Hematopoietic multipotent progenitor cell treated with erythropoietin and hydrocortisone succinate and interleukin-3 and kit ligand, for 17 days (in vitro differentiated cells): Measurements from ENCODE around the gene TEKT4.
"Not testable (repeated sequence)": the region's sequence is repeated elsewhere in the genome, so short reads cannot be mapped to it uniquely, and the experiment has no call there.

Experiments used
- DNase-seq: peaks from one replicate; pipeline ENCODE4 v3.0.0-alpha.2; 2015; ENCODE audit warnings: low spot score

Gene TEKT4

GRCh38 chr2:94871226-94872087, at the start of gene TEKT4:
Gene TEKT4 (plus strand): TSS chr2:94871430. CDS start chr2:94871580, 150 bp downstream.
- no peak for DNase-seq

- not testable (repeated sequence) for DNase-seq
These were observed 32.0 kb upstream of the TEKT4 start for GRCh38 chr2:94839224-94839623.

GRCh38 chr2:94856856-94857255, 14.4 kb upstream of the TEKT4 start:
- DNase-seq = not testable (repeated sequence)

GRCh38 chr2:94857367-94858162, 13.7 kb upstream of the TEKT4 start:
- DNase-seq = not testable (repeated sequence)

- not testable (repeated sequence) for DNase-seq
These were observed 12.9 kb upstream of the TEKT4 start for GRCh38 chr2:94858163-94858888.

GRCh38 chr2:94861308-94862152, 9.7 kb upstream of the TEKT4 start:
- no peak for DNase-seq

GRCh38 chr2:94862903-94863302, 8.3 kb upstream of the TEKT4 start:
- DNase-seq = not testable (repeated sequence)

GRCh38 chr2:94869131-94869530, 2.1 kb upstream of the TEKT4 start:
- no peak for DNase-seq

GRCh38 chr2:94869552-94870439, 1.4 kb upstream of the TEKT4 start:
- no peak for DNase-seq

GRCh38 chr2:94870440-94871225, 597 bp upstream of the TEKT4 start:
- DNase-seq = no peak

- no peak for DNase-seq
These were observed 923 bp downstream of the TEKT4 start for GRCh38 chr2:94872088-94872618.

- DNase-seq = no peak
These were observed 1.6 kb downstream of the TEKT4 start for GRCh38 chr2:94872676-94873361.

- no peak for DNase-seq
These were observed 2.4 kb downstream of the TEKT4 start for GRCh38 chr2:94873362-94874276.

- peak; percentile 53 for DNase-seq
These were observed 3.2 kb downstream of the TEKT4 start for GRCh38 chr2:94874277-94874997.

GRCh38 chr2:94875064-94875819, 4.0 kb downstream of the TEKT4 start:
- no peak for DNase-seq
